Measurements from ENCODE around the gene LIN37. TPM values are rescaled to one million over a fixed set of nuclear protein-coding genes. Genes with fewer than 3 reads are reported as not detected.

Gene LIN37
- total RNA-seq, 2 donors from 2014 or later = 8.9 to 13.6 TPM

GRCh38 chr19:35746087-35746462 is 2.3 kb upstream of the LIN37 start:
- no peak for DNase-seq (ENCODE audit: low spot score)
- Histone ChIP-seq H3K9me3 (no peaks in the 10 kb centered on the region), H3K27me3 (no peaks in the 10 kb centered on the region), H3K36me3 (no peaks in the 10 kb centered on the region), H3K27ac (peak overlapping the region; percentile 100), H3K4me3 (peak overlapping the region; percentile 78 to 94), H3K4me1 (peaks cover 0 to 46% of the 10 kb centered on the region in 2 donors)
- TF ChIP-seq CTCF (IDR thresholded peaks at IDR 0.05) = no peak

DNA sequence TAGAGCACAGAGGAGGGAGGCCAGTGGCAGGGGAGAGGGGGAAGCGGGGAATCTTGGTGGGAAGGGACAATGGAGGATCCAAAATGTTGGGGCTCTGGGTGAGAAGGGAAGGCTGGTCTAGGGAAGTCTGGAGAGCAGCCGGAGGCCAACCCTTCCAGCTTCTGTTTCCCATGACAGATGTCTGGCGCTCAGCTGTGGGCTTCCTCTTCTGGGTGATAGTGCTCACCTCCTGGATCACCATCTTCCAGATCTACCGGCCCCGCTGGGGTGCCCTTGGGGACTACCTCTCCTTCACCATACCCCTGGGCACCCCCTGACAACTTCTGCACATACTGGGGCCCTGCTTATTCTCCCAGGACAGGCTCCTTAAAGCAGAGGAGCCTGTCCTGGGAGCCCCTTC is 1.8 kb upstream of the LIN37 start:
- no peaks in the 10 kb centered on the region for H3K27me3 ChIP-seq
- no peak overlapping the region for H3K27ac ChIP-seq
- H3K9me3 ChIP-seq = no peaks in the 10 kb centered on the region
- no peak for TF ChIP-seq CTCF (IDR thresholded peaks at IDR 0.05)
- H3K36me3 ChIP-seq = no peaks in the 10 kb centered on the region
- peaks cover 0 to 44% of the 10 kb centered on the region in 2 donors for H3K4me1 ChIP-seq
- DNase-seq (ENCODE audit: low spot score) = no peak
- no peak overlapping the region for H3K4me3 ChIP-seq

- no peaks in the 10 kb centered on the region for H3K9me3 ChIP-seq
- peaks cover 0 to 36% of the 10 kb centered on the region in 2 donors for H3K4me1 ChIP-seq
- TF ChIP-seq CTCF (IDR thresholded peaks at IDR 0.05) = no peak
- H3K36me3 ChIP-seq = peaks cover 28% of the 10 kb centered on the region
- no peak overlapping the region for H3K4me3 ChIP-seq
- DNase-seq (ENCODE audit: low spot score) = no peak
- H3K27me3 ChIP-seq = no peaks in the 10 kb centered on the region
- H3K27ac ChIP-seq = no peak overlapping the region
Observed at GRCh38 chr19:35750167-35750566, 1.8 kb downstream of the LIN37 start.

GRCh38 chr19:35751839-35752745 is 3.7 kb downstream of the LIN37 start:
- Histone ChIP-seq H3K4me3 (no peak overlapping the region), H3K36me3 (peaks cover 28% of the 10 kb centered on the region), H3K9me3 (no peaks in the 10 kb centered on the region), H3K27ac (no peak overlapping the region), H3K4me1 (peaks cover 0 to 44% of the 10 kb centered on the region in 2 donors), H3K27me3 (no peaks in the 10 kb centered on the region)
- TF ChIP-seq CTCF (IDR thresholded peaks at IDR 0.05) = no peak
- no peak for DNase-seq (ENCODE audit: low spot score)

- H3K27ac ChIP-seq = no peak overlapping the region
- DNase-seq (ENCODE audit: low spot score) = no peak
Observed at GRCh38 chr19:35752746-35753350, 4.5 kb downstream of the LIN37 start.

More at GRCh38 chr19:35752746-35753350, 4.5 kb downstream of the LIN37 start:
- Histone ChIP-seq H3K4me1 (peaks cover 0 to 43% of the 10 kb centered on the region in 2 donors), H3K36me3 (peaks cover 28% of the 10 kb centered on the region), H3K27me3 (no peaks in the 10 kb centered on the region), H3K4me3 (no peak overlapping the region), H3K9me3 (no peaks in the 10 kb centered on the region)
- no peak for TF ChIP-seq CTCF (IDR thresholded peaks at IDR 0.05)

All from right atrium auricular region (tissue), 2 donors.